H1 (cell line): ENCODE measurements around the gene PIK3CG. TPM values are rescaled to one million over a fixed set of nuclear protein-coding genes. Genes with fewer than 3 reads are reported as not detected.
"Not testable (repeated sequence)": the region's sequence is repeated elsewhere in the genome, so short reads cannot be mapped to it uniquely, and the experiment has no call there.

ENCODE experiments used
- CTCF ChIA-PET: fragments of 300-600 bp; sonication (Branson Sonifier 250); formaldehyde crosslinking; loops from one replicate; lab custom pipeline; 2021; ENCODE audit not compliant: partially characterized antibody; lab: Charles Lee
- POLR2A ChIA-PET: fragments of 300-600 bp; sonication (Branson Sonifier 250); formaldehyde crosslinking; loops from one replicate; lab custom pipeline; 2021; ENCODE audit warnings: inconsistent platforms; ENCODE audit not compliant: partially characterized antibody; lab: Charles Lee
- DNase-seq, 2 experiments: peaks; one replicate each; pipeline versions ENCODE4 v3.0.0 to v3.0.0-alpha.2; 2010 to 2022; ENCODE audit warnings: low spot score in 2 of 2, low read depth in 1 of 2, mixed read lengths in 1 of 2
- FAIRE-seq: peaks from 2 replicates; lab custom pipeline; 2011; peaks lifted over from hg19 to GRCh38; lab: Jason Lieb, UNC
- H2AFZ ChIP-seq: 2 replicates; pipeline ENCODE4 v1.8.1; 2012; ENCODE audit warnings: low read length, inconsistent platforms
- H2AK5ac ChIP-seq: 2 replicates; pipeline ENCODE4 v1.6.1; 2013; ENCODE audit warnings: low read depth, low read length
- H2BK120ac ChIP-seq: replicated peaks from 2 replicates; pipeline ENCODE3; 2013; ENCODE audit warnings: low read depth, low read length, inconsistent platforms
- H2BK12ac ChIP-seq: 2 replicates; pipeline ENCODE4 v1.6.1; 2013; ENCODE audit warnings: low read depth, low read length
- H2BK15ac ChIP-seq: 2 replicates; pipeline ENCODE4 v1.6.1; 2013; ENCODE audit warnings: low read length
- H2BK20ac ChIP-seq: 2 replicates; pipeline ENCODE4 v1.6.1; 2013; ENCODE audit warnings: low read length
- H2BK5ac ChIP-seq: 2 replicates; pipeline ENCODE4 v1.6.1; 2013; ENCODE audit warnings: low read depth, low read length
- H3K14ac ChIP-seq: 2 replicates; pipeline ENCODE4 v1.6.1; 2013; ENCODE audit warnings: inconsistent platforms; ENCODE audit not compliant: insufficient read length
- H3K18ac ChIP-seq: 2 replicates; pipeline ENCODE4 v1.6.1; 2013; ENCODE audit warnings: low read length; ENCODE audit errors: extremely low read depth
- H3K23ac ChIP-seq: 2 replicates; pipeline ENCODE4 v1.6.1; 2013; ENCODE audit warnings: inconsistent platforms; ENCODE audit not compliant: insufficient read length
- H3K23me2 ChIP-seq: 2 replicates; pipeline ENCODE4 v1.6.1; 2013; ENCODE audit warnings: low read depth, low read length
- H3K27ac ChIP-seq: 2 replicates; pipeline ENCODE4 v1.6.1; 2011; ENCODE audit warnings: low read depth, low read length, inconsistent platforms
- H3K27me3 ChIP-seq, 4 experiments: replicated peaks in 1 of 4; 1 replicate in 1 of 4; 2 replicates in 3 of 4; pipeline versions ENCODE4 v1.6.1 to v1.8.1; 2011 to 2013; ENCODE audit warnings: low read length in 3 of 4, mild to moderate bottlenecking in 3 of 4, inconsistent platforms in 2 of 4, mixed read lengths in 2 of 4, moderate library complexity in 1 of 4; ENCODE audit not compliant: control insufficient read depth in 3 of 4, insufficient read depth in 3 of 4; ENCODE audit errors: extremely low read depth in 1 of 4
- H3K36me3 ChIP-seq, 4 experiments: 2 replicates each; pipeline versions ENCODE4 v1.6.1 to v1.8.1; 2011 to 2013; ENCODE audit warnings: mild to moderate bottlenecking in 4 of 4, low read length in 3 of 4, moderate library complexity in 2 of 4, control low read depth in 1 of 4, inconsistent platforms in 1 of 4; ENCODE audit not compliant: insufficient read depth in 4 of 4, control insufficient read depth in 2 of 4
- H3K4ac ChIP-seq: replicated peaks from 2 replicates; pipeline ENCODE3; 2013; ENCODE audit warnings: low read length, low read depth, mixed read lengths, inconsistent platforms; ENCODE audit not compliant: insufficient read length
- H3K4me1 ChIP-seq, 4 experiments: replicated peaks in 1 of 4; 1 replicate in 1 of 4; 2 replicates in 3 of 4; pipeline versions ENCODE4 v1.6.1 to v1.8.1; 2011 to 2013; ENCODE audit warnings: low read length in 3 of 4, inconsistent platforms in 2 of 4, mixed read lengths in 1 of 4; ENCODE audit not compliant: insufficient read depth in 4 of 4, control insufficient read depth in 3 of 4
- H3K4me2 ChIP-seq, 2 experiments: 2 replicates each; pipeline versions ENCODE4 v1.6.1 to v1.8.1; 2011 to 2013; ENCODE audit warnings: low read depth in 2 of 2, low read length in 2 of 2, control low read depth in 1 of 2, inconsistent platforms in 1 of 2, mild to moderate bottlenecking in 1 of 2; ENCODE audit not compliant: insufficient read depth in 1 of 2
- H3K4me3 ChIP-seq, 4 experiments: fragments of 200-600, 300-600 bp in 1 of 4; sonication (generic), shearing (Covaris generic), sonication (Bioruptor Twin) in 1 of 4; 2 replicates each; pipeline versions ENCODE4 v1.5.1 to v1.8.1; 2011 to 2016; ENCODE audit warnings: low read length in 4 of 4, low read depth in 3 of 4, control low read depth in 2 of 4, inconsistent platforms in 2 of 4, mild to moderate bottlenecking in 2 of 4, mixed read lengths in 1 of 4, moderate library complexity in 1 of 4; ENCODE audit not compliant: insufficient read depth in 2 of 4; ENCODE audit errors: extremely low read depth in 1 of 4
- H3K56ac ChIP-seq: replicated peaks from 2 replicates; pipeline ENCODE3; 2013; ENCODE audit warnings: low read depth, mild to moderate bottlenecking, mixed read lengths, low read length, inconsistent platforms; ENCODE audit not compliant: insufficient read length
- H3K79me1 ChIP-seq: 2 replicates; pipeline ENCODE4 v1.6.1; 2013; ENCODE audit warnings: low read depth, low read length, control low read depth
- H3K79me2 ChIP-seq, 2 experiments: 2 replicates each; pipeline versions ENCODE4 v1.6.1 to v1.8.1; 2012 to 2013; ENCODE audit warnings: low read length in 2 of 2, mild to moderate bottlenecking in 2 of 2, inconsistent platforms in 1 of 2; ENCODE audit not compliant: insufficient read depth in 2 of 2, control insufficient read depth in 1 of 2
- H3K9ac ChIP-seq, 4 experiments: replicated peaks in 1 of 4; 1 replicate in 1 of 4; 2 replicates in 3 of 4; pipeline versions ENCODE4 v1.6.1 to v1.8.1; 2011 to 2013; ENCODE audit warnings: low read depth in 3 of 4, low read length in 3 of 4, control low read depth in 2 of 4, mild to moderate bottlenecking in 2 of 4, moderate library complexity in 2 of 4, inconsistent platforms in 1 of 4; ENCODE audit errors: extremely low read depth in 1 of 4
- H3K9me3 ChIP-seq, 2 experiments: 2 replicates each; pipeline versions ENCODE4 v1.6.1 to v1.8.1; 2012 to 2013; ENCODE audit warnings: mild to moderate bottlenecking in 2 of 2, moderate library complexity in 2 of 2, control low read depth in 1 of 2, inconsistent platforms in 1 of 2, low read depth in 1 of 2, low read length in 1 of 2, mixed read lengths in 1 of 2; ENCODE audit not compliant: insufficient read depth in 2 of 2
- H4K20me1 ChIP-seq, 2 experiments: replicated peaks in 1 of 2; 2 replicates each; pipeline versions ENCODE3 to v1.8.1; 2011 to 2013; ENCODE audit warnings: inconsistent platforms in 2 of 2, low read length in 2 of 2, mild to moderate bottlenecking in 1 of 2; ENCODE audit not compliant: insufficient read depth in 2 of 2, control insufficient read depth in 1 of 2
- H4K5ac ChIP-seq: 2 replicates; pipeline ENCODE4 v1.6.1; 2013; ENCODE audit warnings: low read length, low read depth, mixed read lengths, inconsistent platforms; ENCODE audit not compliant: insufficient read length
- H4K8ac ChIP-seq: 2 replicates; pipeline ENCODE4 v1.8.0; 2013; ENCODE audit warnings: mild to moderate bottlenecking, moderate library complexity, low read length, inconsistent platforms; ENCODE audit not compliant: insufficient read depth; ENCODE audit errors: extremely low read depth
- H4K91ac ChIP-seq: replicated peaks from 2 replicates; pipeline ENCODE3; 2013; ENCODE audit warnings: low read length, mixed read lengths, inconsistent platforms; ENCODE audit not compliant: insufficient read length
- WGBS, 2 experiments: shearing (Covaris generic) in 1 of 2; methylation state at CpG; one replicate each; pipeline versions ENCODE4 v1.1.6 to v1.1.7; 2013 to 2015; ENCODE audit warnings: low lambda C conversion rate in 2 of 2, mixed read lengths in 2 of 2, inconsistent platforms in 1 of 2, low coverage in 1 of 2, missing lambda C conversion rate in 1 of 2; ENCODE audit not compliant: insufficient replicate concordance in 2 of 2, insufficient coverage in 1 of 2, insufficient read length in 1 of 2; ENCODE audit errors: extremely low coverage in 1 of 2, missing lambda C conversion rate in 1 of 2; 5-methylcytosine and 5-hydroxymethylcytosine counted together
- polyA plus RNA-seq, 7 experiments: library from polyadenylated mRNA; depleted of rRNA in 3 of 7; stranded (reverse) in 5 of 7; unstranded in 2 of 7; fragments of >200 nt in 5 of 7; fragments of 200-250 nt in 2 of 7; gene quantifications; 1 replicate in 5 of 7; 2 replicates in 1 of 7; 4 replicates in 1 of 7; pipeline versions ENCODE4 v1.2.1 to v1.2.3, GENCODE V29; 2011 to 2013; ENCODE audit warnings: missing spikeins in 2 of 7, mixed read lengths in 2 of 7
- total RNA-seq: library from RNA; stranded (reverse); fragmentation: NEBNext Ultra II Directional; extraction: Animal tissue kit (Norgen Biotek cat#: 25700); gene quantifications from 2 replicates; pipeline ENCODE4 v1.2.1, GENCODE V29; 2021

The PIK3CG gene
- total and polyA plus RNA-seq, 2 of the 8 experiments (the other 6 are each of a cell fraction or from before 2014, with no cell fraction given) = not detected

DNA sequence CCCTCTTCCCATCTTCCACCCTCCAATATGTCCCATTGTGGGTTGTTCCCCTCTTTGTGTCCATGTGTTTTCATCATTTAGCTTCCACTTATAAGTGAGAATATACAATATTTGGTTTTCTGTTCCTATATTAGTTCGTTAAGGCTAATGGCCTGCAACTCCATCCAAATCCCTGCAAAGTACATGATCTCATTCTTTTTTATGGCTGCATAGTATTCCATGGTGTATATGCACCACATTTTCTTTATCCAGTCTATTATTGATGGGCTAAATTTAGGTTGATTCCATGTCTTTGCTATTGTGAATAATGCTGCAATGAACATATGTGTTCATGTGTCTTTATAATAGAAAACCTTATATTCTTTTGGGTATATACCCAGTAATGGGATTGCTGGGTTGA lies 90.8 kb downstream of the PIK3CG start:
- H3K27me3 ChIP-seq, H2BK20ac ChIP-seq, H3K36me3 ChIP-seq, H4K8ac ChIP-seq, H3K79me2 ChIP-seq, H3K4ac ChIP-seq, H3K4me1 ChIP-seq, H2AK5ac ChIP-seq, H3K56ac ChIP-seq, H2AFZ ChIP-seq, H4K5ac ChIP-seq, H4K91ac ChIP-seq, H2BK120ac ChIP-seq, DNase-seq, H4K20me1 ChIP-seq, FAIRE-seq, H2BK15ac ChIP-seq, H3K9ac ChIP-seq, H3K23ac ChIP-seq, H3K18ac ChIP-seq, H2BK5ac ChIP-seq, H3K79me1 ChIP-seq, H3K23me2 ChIP-seq, H2BK12ac ChIP-seq, H3K4me3 ChIP-seq, H3K4me2 ChIP-seq, H3K27ac ChIP-seq, H3K9me3 ChIP-seq, H3K14ac ChIP-seq: not testable (repeated sequence)
- ChIA-PET POLR2A (interaction anchor here (0.6 kb wide), 1 partner anchor 15 kb away, joined by 3 read pairs; no protein-coding TSS in a partner anchor), CTCF (interaction anchor here (1.0 kb wide), 1 partner anchor 9 kb away, joined by 5 read pairs; no protein-coding TSS in a partner anchor)
- 96% methylated on average over 1 of the region's 1 CpG; no CpG with 5 or more reads in 1 of the 2 experiments for WGBS, 2 experiments

Other genes starting within 250 kb of the PIK3CG start
- 15.8 and 16.7 TPM in 2 replicates for gene CCDC71L, start 204.1 kb upstream of the PIK3CG start, total RNA-seq
- gene CCDC71L, start 204.1 kb upstream of the PIK3CG start, polyA plus RNA-seq (2011; rRNA removed) = 12.5 and 15.2 TPM in 2 replicates
- gene PRKAR2B, start 179.4 kb downstream of the PIK3CG start, total RNA-seq = 35.1 and 37.0 TPM in 2 replicates
- 6.4 and 10.4 TPM in 2 replicates for gene PRKAR2B, start 179.4 kb downstream of the PIK3CG start, polyA plus RNA-seq (2011; rRNA removed)